HG03025 (cell line): ENCODE data around the gene RNF111.
"Not testable (repeated sequence)": the region's sequence is repeated elsewhere in the genome, so short reads cannot be mapped to it uniquely, and the experiment has no call there.

Experiments
- ATAC-seq: cut with Tn5 transposase; IDR thresholded peaks from one replicate; pipeline ENCODE4 v1.9.1; 2021; ENCODE audit warnings: mild to moderate bottlenecking, moderate library complexity; ENCODE audit not compliant: unreplicated experiment, low FRiP score

RNF111 gene

DNA sequence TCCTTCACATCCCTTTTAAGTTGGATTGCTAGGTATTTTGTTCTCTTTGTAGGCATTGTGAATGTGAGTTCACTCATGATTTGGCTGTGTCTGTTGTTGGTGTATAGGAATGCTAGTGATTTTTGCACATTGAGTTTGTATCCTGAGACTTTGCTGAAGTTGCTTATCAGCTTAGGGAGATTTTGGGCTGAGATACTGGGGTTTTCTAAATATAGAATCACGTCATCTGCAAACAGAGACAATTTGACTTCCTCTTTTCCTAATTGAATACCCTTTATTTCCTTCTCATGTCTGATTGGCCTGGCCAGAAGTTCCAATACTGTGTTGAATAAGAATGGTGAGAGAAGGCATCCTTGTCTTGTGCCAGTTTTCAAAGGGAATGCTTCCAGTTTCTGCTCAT is 139.8 kb downstream of the RNF111 start:
- ATAC-seq = not testable (repeated sequence)

GRCh38 chr15:59131456-59131855 is 144.0 kb downstream of the RNF111 start:
- ATAC-seq = no peak

GRCh38 chr15:59131969-59132562 is 144.6 kb downstream of the RNF111 start:
- no peak for ATAC-seq

DNA sequence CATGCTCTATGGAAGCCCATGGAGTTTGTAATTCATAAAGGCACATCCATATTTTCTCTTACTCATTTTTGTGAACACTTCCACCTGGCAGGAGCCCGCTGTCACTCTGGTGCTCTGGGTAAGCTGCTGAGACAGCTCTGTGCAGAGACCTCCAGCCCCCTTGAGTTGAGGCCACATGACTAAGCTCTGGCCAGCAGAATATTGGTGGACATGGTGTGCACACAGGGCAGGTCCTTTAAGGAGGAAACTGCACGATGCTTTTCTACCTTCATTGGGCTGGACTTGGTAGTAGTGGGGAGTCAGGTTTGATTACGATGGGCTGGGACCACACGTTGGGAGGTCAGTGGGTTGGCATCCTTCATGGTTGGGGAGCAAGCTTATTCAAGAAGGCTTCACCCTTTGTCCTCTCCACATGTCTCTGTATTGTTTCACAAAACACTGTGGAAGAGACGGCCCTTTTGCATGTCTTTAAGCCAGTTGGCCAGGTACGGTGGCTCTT is 146.5 kb downstream of the RNF111 start:
- no peak for ATAC-seq

DNA sequence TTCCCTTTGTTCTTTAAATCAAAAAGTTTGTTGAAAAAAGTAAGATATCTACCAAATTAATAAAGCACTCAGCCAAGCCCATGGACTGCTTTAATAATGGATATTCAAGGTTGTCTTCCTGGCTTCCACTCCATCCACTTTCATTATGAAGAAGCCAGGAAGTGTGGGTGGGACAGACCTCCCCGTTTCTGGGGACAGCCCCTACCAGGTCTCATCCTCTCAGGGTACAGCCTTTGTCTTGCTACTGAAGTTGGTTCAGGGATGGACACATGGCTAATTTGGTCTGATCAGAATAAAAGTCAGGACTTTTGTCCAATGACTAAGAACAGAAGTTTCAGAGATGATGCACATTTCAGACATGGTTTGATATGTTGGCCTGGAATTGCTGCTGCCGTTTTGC is 150.1 kb downstream of the RNF111 start:
- ATAC-seq = no peak

DNA sequence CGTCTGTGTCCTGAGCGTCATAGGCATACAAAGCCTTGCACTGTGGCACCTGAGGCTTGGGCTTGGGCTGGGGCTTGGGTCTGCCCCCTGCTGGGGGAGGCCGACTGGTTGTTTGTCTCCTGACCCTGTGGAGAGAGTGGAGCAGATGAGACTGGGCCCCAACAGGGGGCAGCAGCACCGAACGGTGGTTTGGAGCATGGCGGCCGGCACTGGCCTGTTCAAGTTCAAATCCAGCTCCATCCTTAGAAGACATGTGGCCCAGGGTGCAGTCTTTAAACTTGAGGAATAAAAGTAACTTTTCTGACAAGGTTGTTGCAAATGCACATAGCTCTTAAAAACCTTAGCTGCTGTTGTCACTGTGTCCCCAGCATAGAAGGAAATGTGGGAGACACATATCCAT is 150.8 kb downstream of the RNF111 start:
- ATAC-seq = no peak

DNA sequence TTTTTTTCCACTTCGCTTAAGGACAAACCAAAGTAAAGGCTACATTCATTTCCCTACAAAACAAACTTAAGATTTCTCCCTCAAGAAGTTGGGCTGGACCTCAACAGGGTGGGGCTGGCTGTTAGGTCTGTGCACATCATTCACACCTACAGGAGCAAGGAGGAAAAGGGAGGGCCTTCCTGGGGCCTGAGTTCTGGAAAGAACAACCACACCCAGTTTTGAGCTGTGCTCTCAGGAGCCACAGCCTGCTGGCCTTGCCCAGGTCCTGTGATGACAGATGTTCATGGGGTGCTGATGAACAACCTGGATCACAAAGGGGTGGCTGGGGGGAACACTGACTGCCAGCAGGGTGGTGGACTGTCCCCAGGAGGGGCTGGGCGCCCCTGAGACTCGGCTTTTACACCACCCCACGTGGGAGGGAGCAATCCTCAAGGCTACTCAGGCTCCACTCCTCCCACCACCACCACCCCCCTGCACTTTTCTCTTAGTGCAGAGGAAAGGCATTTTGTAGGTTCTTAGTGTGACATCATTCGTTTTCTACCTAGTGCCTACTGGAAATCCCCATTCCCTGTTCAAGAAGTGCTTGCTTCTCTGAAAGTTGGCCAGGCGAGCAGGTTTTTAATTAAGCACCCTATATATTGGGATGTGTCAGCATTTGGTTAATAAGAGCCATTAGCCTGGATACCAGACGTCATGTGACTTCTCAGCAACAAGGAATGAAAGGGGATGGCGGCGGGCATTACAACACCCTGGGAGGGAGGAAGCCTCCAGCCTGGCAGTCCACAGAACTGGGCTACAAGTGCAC is 153.2 kb downstream of the RNF111 start:
- ATAC-seq = no peak

DNA sequence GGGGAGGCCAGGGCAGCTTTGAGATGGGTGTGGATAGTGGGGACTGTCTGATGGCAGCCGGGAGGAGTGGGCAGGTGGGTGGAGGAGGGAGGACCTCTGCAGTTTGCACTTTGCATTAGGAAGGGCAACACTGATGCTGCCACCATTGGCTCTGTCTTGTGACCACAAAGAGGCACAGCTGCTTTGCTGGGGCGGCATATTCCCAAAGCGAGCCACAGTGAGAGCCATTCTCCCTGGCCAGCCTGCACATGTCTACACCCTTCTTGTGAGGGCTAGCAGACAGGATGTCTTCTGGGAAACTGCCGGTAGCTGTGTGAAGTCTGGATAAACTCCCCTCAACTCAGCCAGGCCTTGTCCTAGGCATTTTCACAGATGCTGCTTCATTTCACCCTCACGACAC is 155.8 kb downstream of the RNF111 start:
- no peak for ATAC-seq

GRCh38 chr15:59144594-59144993 is 157.1 kb downstream of the RNF111 start:
- not testable (repeated sequence) for ATAC-seq
